Measurements from ENCODE around the gene OR51S1.

GRCh38 chr11:4809246-4809645, 39.8 kb downstream of the OR51S1 start:
- no peak for TF ChIP-seq CTCF (IDR thresholded peaks at IDR 0.05)
- TF ChIP-seq POLR2AphosphoS5 (IDR thresholded peaks at IDR 0.05): no peak
